HepG2 (cell line): ENCODE results near the gene DISP2. TPM values are rescaled to one million over a fixed set of nuclear protein-coding genes. Genes with fewer than 3 reads are reported as not detected.

Experiments
- ATAD3A ChIP-seq: sonication (generic); formaldehyde crosslinking; IDR thresholded peaks from 2 replicates; pipeline ENCODE4 v1.4.0; 2020; ENCODE audit warnings: missing genetic modification reagents
- FOXA3 ChIP-seq: IDR thresholded peaks from 2 replicates; pipeline ENCODE4 v1.6.1; 2016; ENCODE audit warnings: missing genetic modification reagents, missing compliant biosample characterization
- GTF2F1 ChIP-seq: fragments of 150-350 bp; IDR thresholded peaks from 2 replicates; pipeline ENCODE4 v1.6.1; 2014; ENCODE audit warnings: low read length
- IKZF1 ChIP-seq: fragments of 450-650 bp; IDR thresholded peaks from 2 replicates; pipeline ENCODE4 v1.7.1; 2016
- MAFF ChIP-seq: IDR thresholded peaks from 2 replicates; pipeline ENCODE4 v1.6.1; 2011; ENCODE audit warnings: low read depth, low read length, improper control_type of control experiment
- MAFK ChIP-seq, 2 experiments: IDR thresholded peaks in 1 of 2; conservative IDR thresholded peaks in 1 of 2; 2 replicates each; pipeline ENCODE4 v1.6.1; 2011; ENCODE audit warnings: improper control_type of control experiment in 2 of 2, low read length in 2 of 2
- MTF1 ChIP-seq: sonication (generic); formaldehyde crosslinking; IDR thresholded peaks from 2 replicates; pipeline ENCODE4 v1.5.0; 2020; ENCODE audit warnings: missing genetic modification reagents
- MYC ChIP-seq: sonication (generic); formaldehyde crosslinking; IDR thresholded peaks from 2 replicates; pipeline ENCODE4 v1.9.0; 2021; ENCODE audit warnings: missing genetic modification reagents, borderline replicate concordance
- NBN ChIP-seq: fragments of 450-650 bp; conservative IDR thresholded peaks from 2 replicates; pipeline ENCODE4 v1.6.1; 2017
- NR3C1 ChIP-seq: sonication (generic); formaldehyde crosslinking; IDR thresholded peaks from 2 replicates; pipeline ENCODE4 v1.4.0; 2020; ENCODE audit warnings: missing genetic modification reagents
- RBFOX2 ChIP-seq: fragments of 200-400 bp; formaldehyde crosslinking; IDR thresholded peaks from 2 replicates; pipeline ENCODE4 v1.6.1; 2017; ENCODE audit warnings: low read depth, mild to moderate bottlenecking, low read length
- SCMH1 ChIP-seq: sonication (generic); formaldehyde crosslinking; IDR thresholded peaks from 2 replicates; pipeline ENCODE4 v1.9.0; 2021; ENCODE audit warnings: missing genetic modification reagents, mild to moderate bottlenecking, borderline replicate concordance
- TCF7 ChIP-seq: sonication (generic); IDR thresholded peaks from 2 replicates; pipeline ENCODE4 v1.6.1; 2016; ENCODE audit warnings: antibody characterized with exemption, low read depth
- TEAD2 ChIP-seq: sonication (generic); formaldehyde crosslinking; IDR thresholded peaks from 2 replicates; pipeline ENCODE4 v1.9.0; 2021; ENCODE audit warnings: missing genetic modification reagents
- ZNF207 ChIP-seq: fragments of 450-650 bp; IDR thresholded peaks from 2 replicates; pipeline ENCODE4 v1.6.1; 2016; ENCODE audit warnings: antibody characterized with exemption, borderline replicate concordance
- ZNF296 ChIP-seq: sonication (generic); formaldehyde crosslinking; conservative IDR thresholded peaks from 2 replicates; pipeline ENCODE4 v1.5.0; 2020; ENCODE audit warnings: mild to moderate bottlenecking, missing genetic modification reagents
- ZNF543 ChIP-seq: sonication (generic); formaldehyde crosslinking; IDR thresholded peaks from 2 replicates; pipeline ENCODE4 v1.4.0; 2020; ENCODE audit warnings: mild to moderate bottlenecking, missing genetic modification reagents
- ZSCAN29 ChIP-seq: sonication (generic); formaldehyde crosslinking; conservative IDR thresholded peaks from 2 replicates; pipeline ENCODE4 v1.4.0; 2020; ENCODE audit warnings: mild to moderate bottlenecking, missing genetic modification reagents
- polyA plus RNA-seq, 8 experiments: library from polyadenylated mRNA; depleted of rRNA in 3 of 8; stranded (reverse) in 7 of 8; unstranded in 1 of 8; fragments of >200 nt; fragmentation: Illumina TruSeq in 4 of 8; extraction: Trizol in 4 of 8; gene quantifications; 2 replicates each; pipeline versions ENCODE4 v1.2.1 to v1.2.3, GENCODE V29; 2011 to 2016; ENCODE audit warnings: low read depth in 4 of 8, missing spikeins in 1 of 8, mixed read lengths in 1 of 8; ENCODE audit not compliant: insufficient read depth in 1 of 8
- total RNA-seq, 5 experiments: library from RNA; depleted of rRNA; stranded (reverse); fragments of >200 nt; fragmentation: Illumina TruSeq; extraction: Trizol; gene quantifications; 2 replicates each; pipeline ENCODE4 v1.2.3, GENCODE V29; 2016; ENCODE audit warnings: low read depth in 1 of 5
- TF ChIP-seq, protein P1 (sequence below): sonication (generic); formaldehyde crosslinking; IDR thresholded peaks from 2 replicates; pipeline ENCODE4 v1.4.0; 2020; ENCODE audit warnings: missing genetic modification reagents, borderline replicate concordance
- TF ChIP-seq, protein P2 (sequence below): sonication (generic); formaldehyde crosslinking; IDR thresholded peaks from 2 replicates; pipeline ENCODE4 v1.8.1; 2023; ENCODE audit warnings: mild to moderate bottlenecking, missing genetic modification reagents
- TF ChIP-seq, protein P3 (sequence below): sonication (generic); formaldehyde crosslinking; IDR thresholded peaks from 2 replicates; pipeline ENCODE4 v1.5.0; 2020; ENCODE audit warnings: missing genetic modification reagents
- TF ChIP-seq, protein P4 (sequence below): sonication (generic); formaldehyde crosslinking; IDR thresholded peaks from 2 replicates; pipeline ENCODE4 v1.5.0; 2020; ENCODE audit warnings: mild to moderate bottlenecking, missing genetic modification reagents, borderline replicate concordance

The DISP2 gene
- total and polyA plus RNA-seq, 2 of the 13 experiments (the other 11 are each of a cell fraction or from before 2014, with no cell fraction given) = 0.09 to 0.32 TPM

DNA sequence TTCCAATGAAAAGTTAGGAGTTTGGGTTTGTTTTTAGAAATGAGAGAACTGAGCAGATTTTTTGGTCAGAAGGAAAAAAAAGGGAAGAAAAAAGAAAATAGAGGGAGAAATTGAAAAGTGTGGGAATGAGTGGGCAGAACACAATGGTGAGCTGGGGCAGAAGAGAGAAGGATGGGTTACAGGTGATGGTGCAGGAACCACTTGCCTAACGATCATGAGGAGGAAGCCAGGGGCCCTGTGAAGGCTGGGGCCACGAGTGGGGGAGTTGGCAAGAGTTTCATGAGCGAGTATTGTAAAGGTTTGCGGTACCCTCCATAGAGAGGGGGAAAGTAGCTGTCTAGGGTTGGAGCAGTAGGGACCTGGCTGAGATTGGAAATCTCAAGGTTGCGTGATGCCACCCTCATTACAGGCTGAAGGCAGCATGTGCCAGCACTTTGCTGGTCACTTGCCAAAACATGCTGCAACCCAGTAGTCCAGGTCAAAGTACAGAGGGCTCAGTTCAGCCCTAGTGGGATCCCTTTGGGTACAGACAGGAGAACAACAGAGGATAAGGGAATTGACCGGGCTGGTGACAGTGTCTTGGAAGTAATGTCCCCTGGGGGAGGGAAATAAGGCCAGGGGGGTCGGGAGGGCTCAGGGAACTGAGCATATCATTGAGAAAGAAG is 54.2 kb downstream of the DISP2 start (continued):
- TF ChIP-seq SCMH1 (CRISPR knock-in tag) = no peak
- no peak for TF ChIP-seq TCF7
- no peak for TF ChIP-seq ZNF207
- TF ChIP-seq ZNF296 (CRISPR knock-in tag) = no peak
- TF ChIP-seq MYC (CRISPR knock-in tag) = peak; percentile 65; the same call in 1 of the 2 replicates
- TF ChIP-seq, protein P1, sequence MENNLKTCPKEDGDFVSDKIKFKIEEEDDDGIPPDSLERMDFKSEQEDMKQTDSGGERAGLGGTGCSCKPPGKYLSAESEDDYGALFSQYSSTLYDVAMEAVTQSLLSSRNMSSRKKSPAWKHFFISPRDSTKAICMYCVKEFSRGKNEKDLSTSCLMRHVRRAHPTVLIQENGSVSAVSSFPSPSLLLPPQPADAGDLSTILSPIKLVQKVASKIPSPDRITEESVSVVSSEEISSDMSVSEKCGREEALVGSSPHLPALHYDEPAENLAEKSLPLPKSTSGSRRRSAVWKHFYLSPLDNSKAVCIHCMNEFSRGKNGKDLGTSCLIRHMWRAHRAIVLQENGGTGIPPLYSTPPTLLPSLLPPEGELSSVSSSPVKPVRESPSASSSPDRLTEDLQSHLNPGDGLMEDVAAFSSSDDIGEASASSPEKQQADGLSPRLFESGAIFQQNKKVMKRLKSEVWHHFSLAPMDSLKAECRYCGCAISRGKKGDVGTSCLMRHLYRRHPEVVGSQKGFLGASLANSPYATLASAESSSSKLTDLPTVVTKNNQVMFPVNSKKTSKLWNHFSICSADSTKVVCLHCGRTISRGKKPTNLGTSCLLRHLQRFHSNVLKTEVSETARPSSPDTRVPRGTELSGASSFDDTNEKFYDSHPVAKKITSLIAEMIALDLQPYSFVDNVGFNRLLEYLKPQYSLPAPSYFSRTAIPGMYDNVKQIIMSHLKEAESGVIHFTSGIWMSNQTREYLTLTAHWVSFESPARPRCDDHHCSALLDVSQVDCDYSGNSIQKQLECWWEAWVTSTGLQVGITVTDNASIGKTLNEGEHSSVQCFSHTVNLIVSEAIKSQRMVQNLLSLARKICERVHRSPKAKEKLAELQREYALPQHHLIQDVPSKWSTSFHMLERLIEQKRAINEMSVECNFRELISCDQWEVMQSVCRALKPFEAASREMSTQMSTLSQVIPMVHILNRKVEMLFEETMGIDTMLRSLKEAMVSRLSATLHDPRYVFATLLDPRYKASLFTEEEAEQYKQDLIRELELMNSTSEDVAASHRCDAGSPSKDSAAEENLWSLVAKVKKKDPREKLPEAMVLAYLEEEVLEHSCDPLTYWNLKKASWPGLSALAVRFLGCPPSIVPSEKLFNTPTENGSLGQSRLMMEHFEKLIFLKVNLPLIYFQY (CRISPR knock-in tag) = no peak
- TF ChIP-seq, protein P2, sequence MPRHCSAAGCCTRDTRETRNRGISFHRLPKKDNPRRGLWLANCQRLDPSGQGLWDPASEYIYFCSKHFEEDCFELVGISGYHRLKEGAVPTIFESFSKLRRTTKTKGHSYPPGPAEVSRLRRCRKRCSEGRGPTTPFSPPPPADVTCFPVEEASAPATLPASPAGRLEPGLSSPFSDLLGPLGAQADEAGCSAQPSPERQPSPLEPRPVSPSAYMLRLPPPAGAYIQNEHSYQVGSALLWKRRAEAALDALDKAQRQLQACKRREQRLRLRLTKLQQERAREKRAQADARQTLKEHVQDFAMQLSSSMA = no peak
- TF ChIP-seq MAFF = no peak
- no peak for TF ChIP-seq IKZF1
- TF ChIP-seq, protein P3, sequence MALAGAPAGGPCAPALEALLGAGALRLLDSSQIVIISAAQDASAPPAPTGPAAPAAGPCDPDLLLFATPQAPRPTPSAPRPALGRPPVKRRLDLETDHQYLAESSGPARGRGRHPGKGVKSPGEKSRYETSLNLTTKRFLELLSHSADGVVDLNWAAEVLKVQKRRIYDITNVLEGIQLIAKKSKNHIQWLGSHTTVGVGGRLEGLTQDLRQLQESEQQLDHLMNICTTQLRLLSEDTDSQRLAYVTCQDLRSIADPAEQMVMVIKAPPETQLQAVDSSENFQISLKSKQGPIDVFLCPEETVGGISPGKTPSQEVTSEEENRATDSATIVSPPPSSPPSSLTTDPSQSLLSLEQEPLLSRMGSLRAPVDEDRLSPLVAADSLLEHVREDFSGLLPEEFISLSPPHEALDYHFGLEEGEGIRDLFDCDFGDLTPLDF = no peak
- TF ChIP-seq, protein P4, sequence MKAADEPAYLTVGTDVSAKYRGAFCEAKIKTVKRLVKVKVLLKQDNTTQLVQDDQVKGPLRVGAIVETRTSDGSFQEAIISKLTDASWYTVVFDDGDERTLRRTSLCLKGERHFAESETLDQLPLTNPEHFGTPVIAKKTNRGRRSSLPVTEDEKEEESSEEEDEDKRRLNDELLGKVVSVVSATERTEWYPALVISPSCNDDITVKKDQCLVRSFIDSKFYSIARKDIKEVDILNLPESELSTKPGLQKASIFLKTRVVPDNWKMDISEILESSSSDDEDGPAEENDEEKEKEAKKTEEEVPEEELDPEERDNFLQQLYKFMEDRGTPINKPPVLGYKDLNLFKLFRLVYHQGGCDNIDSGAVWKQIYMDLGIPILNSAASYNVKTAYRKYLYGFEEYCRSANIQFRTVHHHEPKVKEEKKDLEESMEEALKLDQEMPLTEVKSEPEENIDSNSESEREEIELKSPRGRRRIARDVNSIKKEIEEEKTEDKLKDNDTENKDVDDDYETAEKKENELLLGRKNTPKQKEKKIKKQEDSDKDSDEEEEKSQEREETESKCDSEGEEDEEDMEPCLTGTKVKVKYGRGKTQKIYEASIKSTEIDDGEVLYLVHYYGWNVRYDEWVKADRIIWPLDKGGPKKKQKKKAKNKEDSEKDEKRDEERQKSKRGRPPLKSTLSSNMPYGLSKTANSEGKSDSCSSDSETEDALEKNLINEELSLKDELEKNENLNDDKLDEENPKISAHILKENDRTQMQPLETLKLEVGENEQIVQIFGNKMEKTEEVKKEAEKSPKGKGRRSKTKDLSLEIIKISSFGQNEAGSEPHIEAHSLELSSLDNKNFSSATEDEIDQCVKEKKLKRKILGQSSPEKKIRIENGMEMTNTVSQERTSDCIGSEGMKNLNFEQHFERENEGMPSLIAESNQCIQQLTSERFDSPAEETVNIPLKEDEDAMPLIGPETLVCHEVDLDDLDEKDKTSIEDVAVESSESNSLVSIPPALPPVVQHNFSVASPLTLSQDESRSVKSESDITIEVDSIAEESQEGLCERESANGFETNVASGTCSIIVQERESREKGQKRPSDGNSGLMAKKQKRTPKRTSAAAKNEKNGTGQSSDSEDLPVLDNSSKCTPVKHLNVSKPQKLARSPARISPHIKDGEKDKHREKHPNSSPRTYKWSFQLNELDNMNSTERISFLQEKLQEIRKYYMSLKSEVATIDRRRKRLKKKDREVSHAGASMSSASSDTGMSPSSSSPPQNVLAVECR (CRISPR knock-in tag) = no peak; the same call in 1 of the 2 replicates
- TF ChIP-seq GTF2F1 = no peak
- TF ChIP-seq FOXA3 (CRISPR knock-in tag) = 0 out of 2 replicates have a peak, but pooled peaks have one; percentile 25
- TF ChIP-seq RBFOX2 = no peak
- no peak for TF ChIP-seq ATAD3A (CRISPR knock-in tag)
- no peak for TF ChIP-seq ZSCAN29 (CRISPR knock-in tag)
- TF ChIP-seq TEAD2 (CRISPR knock-in tag) = no peak
- TF ChIP-seq NBN = no peak
- no peak for TF ChIP-seq NR3C1 (CRISPR knock-in tag)
- TF ChIP-seq MTF1 (CRISPR knock-in tag) = no peak
- no peak for TF ChIP-seq MAFK (conservative IDR thresholded peaks at IDR 0.05 in 1 of 2, IDR thresholded peaks at IDR 0.05 in 1 of 2; ENCODE audit: low read length in 2 of 2)
- TF ChIP-seq ZNF543 (CRISPR knock-in tag) = no peak
